IMR-90 (cell line): Measurements from ENCODE around the gene MPRIP. TPM values are rescaled to one million over a fixed set of nuclear protein-coding genes. Genes with fewer than 3 reads are reported as not detected.

Source experiments
- ATAC-seq: fragments of 200-7000 bp; cut with Tn5 transposase; 2 replicates; pipeline ENCODE4 v1.9.1; 2020; ENCODE audit warnings: low read depth, mild to moderate bottlenecking, moderate library complexity
- BruUV-seq: library from RNA; stranded (reverse); fragments of 400-500 nt; replicated peaks from 2 replicates; lab custom pipeline; 2021; lab: Mats Ljungman, UMichigan
- CTCF ChIA-PET: fragments of 300-600 bp; formaldehyde crosslinking; extraction: SDS; loops from one replicate; lab custom pipeline; 2021; ENCODE audit warnings: antibody characterized with exemption; lab: Yijun Ruan, JAX
- POLR2A ChIA-PET: fragments of 300-600 bp; sonication (Branson Sonifier 250); formaldehyde crosslinking; loops from one replicate; lab custom pipeline; 2022; ENCODE audit warnings: antibody characterized with exemption; ENCODE audit not compliant: unreplicated experiment; lab: Charles Lee
- DNase-seq: peaks from one replicate; pipeline ENCODE4 v3.0.0; 2013
- H2AFZ ChIP-seq: replicated peaks from 2 replicates; pipeline ENCODE3; 2013; ENCODE audit warnings: low read length, mild to moderate bottlenecking; ENCODE audit not compliant: poor library complexity
- H2AK5ac ChIP-seq: 2 replicates; pipeline ENCODE4 v1.6.1; 2013; ENCODE audit warnings: low read depth, low read length, inconsistent platforms
- H2AK9ac ChIP-seq: replicated peaks from 2 replicates; pipeline ENCODE3; 2013; ENCODE audit warnings: mild to moderate bottlenecking, low read depth, low read length, moderate library complexity; ENCODE audit not compliant: poor library complexity
- H2BK120ac ChIP-seq: 2 replicates; pipeline ENCODE4 v1.6.1; 2013; ENCODE audit warnings: low read depth, low read length, inconsistent platforms
- H2BK15ac ChIP-seq: 3 replicates; pipeline ENCODE4 v1.6.1; 2013; ENCODE audit warnings: low read depth, low read length, inconsistent platforms
- H2BK20ac ChIP-seq: 2 replicates; pipeline ENCODE4 v1.6.1; 2013; ENCODE audit warnings: low read depth, mild to moderate bottlenecking, inconsistent platforms, low read length, moderate library complexity
- H2BK5ac ChIP-seq: 2 replicates; pipeline ENCODE4 v1.6.1; 2013; ENCODE audit warnings: mild to moderate bottlenecking, low read depth, low read length, inconsistent platforms; ENCODE audit not compliant: poor library complexity, severe bottlenecking
- H3K14ac ChIP-seq: replicated peaks from 2 replicates; pipeline ENCODE4 v1.6.1; 2013; ENCODE audit warnings: low read depth, low read length, inconsistent platforms
- H3K18ac ChIP-seq: 2 replicates; pipeline ENCODE4 v1.6.1; 2013; ENCODE audit warnings: low read depth, low read length, control low read depth
- H3K23ac ChIP-seq: 2 replicates; pipeline ENCODE4 v1.6.1; 2013; ENCODE audit warnings: low read depth, low read length, inconsistent platforms
- H3K27ac ChIP-seq: 2 replicates; pipeline ENCODE4 v1.5.1; 2013; ENCODE audit warnings: mild to moderate bottlenecking, control low read depth, low read length; ENCODE audit not compliant: insufficient read depth
- H3K27me3 ChIP-seq: 2 replicates; pipeline ENCODE4 v1.6.1; 2013; ENCODE audit warnings: low read length; ENCODE audit not compliant: control insufficient read depth, insufficient read depth
- H3K36me3 ChIP-seq: 2 replicates; pipeline ENCODE4 v1.6.1; 2013; ENCODE audit warnings: low read length, mixed read lengths; ENCODE audit not compliant: control insufficient read depth, insufficient read depth
- H3K4ac ChIP-seq: 2 replicates; pipeline ENCODE4 v1.6.1; 2013; ENCODE audit warnings: low read depth, low read length, inconsistent platforms
- H3K4me1 ChIP-seq: 2 replicates; pipeline ENCODE4 v1.6.1; 2013; ENCODE audit warnings: low read length, mixed read lengths; ENCODE audit not compliant: control insufficient read depth, insufficient read depth
- H3K4me2 ChIP-seq: 2 replicates; pipeline ENCODE4 v1.6.1; 2013; ENCODE audit warnings: low read depth, mild to moderate bottlenecking, control low read depth, low read length, moderate library complexity
- H3K4me3 ChIP-seq: 2 replicates; pipeline ENCODE4 v1.5.1; 2013; ENCODE audit warnings: low read depth, mild to moderate bottlenecking, control low read depth, low read length, moderate library complexity; ENCODE audit not compliant: insufficient read depth
- H3K56ac ChIP-seq: 2 replicates; pipeline ENCODE4 v1.6.1; 2013; ENCODE audit warnings: low read length, inconsistent platforms; ENCODE audit not compliant: insufficient read depth; ENCODE audit errors: extremely low read depth
- H3K79me1 ChIP-seq, 2 experiments: 2 replicates each; pipeline ENCODE4 v1.6.1; 2013; ENCODE audit warnings: low read length in 2 of 2, inconsistent platforms in 1 of 2, low read depth in 1 of 2
- H3K9ac ChIP-seq: 2 replicates; pipeline ENCODE4 v1.6.1; 2013; ENCODE audit warnings: low read depth, low read length, control low read depth
- H3K9me1 ChIP-seq: 2 replicates; pipeline ENCODE4 v1.6.1; 2013; ENCODE audit warnings: low read length, inconsistent platforms; ENCODE audit not compliant: insufficient read depth
- H3K9me3 ChIP-seq: 2 replicates; pipeline ENCODE4 v1.6.1; 2013; ENCODE audit warnings: low read length; ENCODE audit not compliant: control insufficient read depth, insufficient read depth
- H4K20me1 ChIP-seq: 2 replicates; pipeline ENCODE4 v1.6.1; 2013; ENCODE audit warnings: low read length, inconsistent platforms; ENCODE audit not compliant: insufficient read depth
- H4K5ac ChIP-seq: 2 replicates; pipeline ENCODE4 v1.6.1; 2013; ENCODE audit warnings: mild to moderate bottlenecking, low read depth, low read length, control low read depth
- H4K8ac ChIP-seq, 2 experiments: 2 replicates each; pipeline ENCODE4 v1.6.1; 2013; ENCODE audit warnings: low read depth in 2 of 2, low read length in 2 of 2, control low read depth in 1 of 2, inconsistent platforms in 1 of 2
- H4K91ac ChIP-seq: 2 replicates; pipeline ENCODE4 v1.6.1; 2013; ENCODE audit warnings: low read depth, low read length, inconsistent platforms; ENCODE audit not compliant: insufficient read depth
- CEBPB ChIP-seq: IDR thresholded peaks from 2 replicates; pipeline ENCODE4 v1.6.1; 2012; ENCODE audit warnings: low read depth, low read length, improper control_type of control experiment
- CHD1 ChIP-seq: IDR thresholded peaks from 2 replicates; pipeline ENCODE4 v1.6.1; 2012; ENCODE audit warnings: low read depth, low read length, improper control_type of control experiment
- ELK1 ChIP-seq: fragments of 150-350 bp; IDR thresholded peaks from 2 replicates; pipeline ENCODE4 v1.6.1; 2016; ENCODE audit warnings: low read depth, mild to moderate bottlenecking, low read length, moderate library complexity, borderline replicate concordance
- FOS ChIP-seq: fragments of 150-350 bp; IDR thresholded peaks from 2 replicates; pipeline ENCODE4 v1.6.1; 2016; ENCODE audit warnings: low read depth, low read length
- MAFK ChIP-seq: IDR thresholded peaks from 2 replicates; pipeline ENCODE4 v1.6.1; 2012; ENCODE audit warnings: low read depth, low read length, improper control_type of control experiment
- MXI1 ChIP-seq: IDR thresholded peaks from 2 replicates; pipeline ENCODE4 v1.6.1; 2012; ENCODE audit warnings: low read depth, mild to moderate bottlenecking, low read length, moderate library complexity, borderline replicate concordance
- NFE2L2 ChIP-seq: fragments of 150-350 bp; IDR thresholded peaks from 2 replicates; pipeline ENCODE4 v1.6.1; 2016; ENCODE audit warnings: low read depth, mild to moderate bottlenecking, low read length
- POLR2A ChIP-seq: IDR thresholded peaks from 2 replicates; pipeline ENCODE4 v1.6.1; 2012; ENCODE audit warnings: mild to moderate bottlenecking, low read depth, low read length
- RAD21 ChIP-seq: IDR thresholded peaks from 2 replicates; pipeline ENCODE4 v1.6.1; 2012; ENCODE audit warnings: low read length, improper control_type of control experiment
- RFX5 ChIP-seq: IDR thresholded peaks from 2 replicates; pipeline ENCODE4 v1.8.0; 2012; ENCODE audit warnings: low read depth, mild to moderate bottlenecking, low read length, moderate library complexity
- SMC3 ChIP-seq: fragments of 150-350 bp; IDR thresholded peaks from 2 replicates; pipeline ENCODE4 v1.6.1; 2016; ENCODE audit warnings: low read depth, mild to moderate bottlenecking, antibody characterized with exemption, low read length, moderate library complexity
- USF2 ChIP-seq: fragments of 150-350 bp; IDR thresholded peaks from 2 replicates; pipeline ENCODE4 v1.6.1; 2017; ENCODE audit warnings: mild to moderate bottlenecking, antibody characterized with exemption, low read length, low read depth
- WGBS, 2 experiments: methylation state at CpG; one replicate each; pipeline versions ENCODE4 v1.1.5 to v1.1.7; 2013; ENCODE audit warnings: missing lambda C conversion rate in 2 of 2; ENCODE audit not compliant: insufficient read length in 1 of 2; ENCODE audit errors: extremely low coverage in 2 of 2; 5-methylcytosine and 5-hydroxymethylcytosine counted together
- dilution Hi-C: fragments of 300-500 bp; cut with HindIII; formaldehyde crosslinking; loops from one replicate; pipeline ENCODE4 v1.14.3; 2018; ENCODE audit warnings: low sequenced_read_pairs; ENCODE audit not compliant: unreplicated experiment
- in situ Hi-C: fragments of 300-500 bp; cut with MboI; formaldehyde crosslinking; loops from 3 replicates; pipeline ENCODE4 v1.14.3; 2019; ENCODE audit warnings: low sequenced_read_pairs, inconsistent platforms, mixed read lengths
- intact Hi-C: fragments of 100-400 bp; cut with micrococcal nuclease; formaldehyde crosslinking; loops from 2 replicates; pipeline ENCODE4 v1.10.0; 2022
- polyA plus RNA-seq, 3 experiments: library from polyadenylated mRNA; depleted of rRNA; stranded (reverse); fragments of >200 nt; gene quantifications; 2 replicates each; pipeline ENCODE4 v1.2.3, GENCODE V29; 2012; ENCODE audit warnings: low replicate concordance in 1 of 3
- total RNA-seq: library from RNA; depleted of rRNA; stranded (reverse); fragments of >200 nt; gene quantifications from 2 replicates; pipeline ENCODE4 v1.2.3, GENCODE V29; 2012
- TF ChIP-seq, protein P1 (sequence below): conservative IDR thresholded peaks from 2 replicates; pipeline ENCODE4 v1.5.1; 2012; ENCODE audit warnings: mild to moderate bottlenecking, low read depth, low read length, improper control_type of control experiment

Gene MPRIP
- total and polyA plus RNA-seq, 2 of the 4 experiments (the other 2 are of a cell fraction): 111 to 149 TPM

- in situ Hi-C loops (no loop called here), dilution Hi-C loops (no loop called here), intact Hi-C loops (no loop called here)
- TF ChIP-seq CEBPB (no peak), CHD1 (no peak), SMC3 (no peak), USF2 (no peak), RFX5 (no peak), MAFK (no peak), NFE2L2 (no peak), MXI1 (no peak), FOS (no peak), RAD21 (no peak), ELK1 (no peak), POLR2A (no peak)
- TF ChIP-seq, protein P1, sequence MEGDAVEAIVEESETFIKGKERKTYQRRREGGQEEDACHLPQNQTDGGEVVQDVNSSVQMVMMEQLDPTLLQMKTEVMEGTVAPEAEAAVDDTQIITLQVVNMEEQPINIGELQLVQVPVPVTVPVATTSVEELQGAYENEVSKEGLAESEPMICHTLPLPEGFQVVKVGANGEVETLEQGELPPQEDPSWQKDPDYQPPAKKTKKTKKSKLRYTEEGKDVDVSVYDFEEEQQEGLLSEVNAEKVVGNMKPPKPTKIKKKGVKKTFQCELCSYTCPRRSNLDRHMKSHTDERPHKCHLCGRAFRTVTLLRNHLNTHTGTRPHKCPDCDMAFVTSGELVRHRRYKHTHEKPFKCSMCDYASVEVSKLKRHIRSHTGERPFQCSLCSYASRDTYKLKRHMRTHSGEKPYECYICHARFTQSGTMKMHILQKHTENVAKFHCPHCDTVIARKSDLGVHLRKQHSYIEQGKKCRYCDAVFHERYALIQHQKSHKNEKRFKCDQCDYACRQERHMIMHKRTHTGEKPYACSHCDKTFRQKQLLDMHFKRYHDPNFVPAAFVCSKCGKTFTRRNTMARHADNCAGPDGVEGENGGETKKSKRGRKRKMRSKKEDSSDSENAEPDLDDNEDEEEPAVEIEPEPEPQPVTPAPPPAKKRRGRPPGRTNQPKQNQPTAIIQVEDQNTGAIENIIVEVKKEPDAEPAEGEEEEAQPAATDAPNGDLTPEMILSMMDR: no peak
- Histone ChIP-seq H3K56ac (no peak overlapping the region), H4K8ac (no peak overlapping the region), H4K5ac (no peak overlapping the region), H3K4me1 (peaks cover 31% of the 10 kb centered on the region), H3K9ac (no peak overlapping the region; the same call in 1 of the 2 replicates), H2BK5ac (no peak overlapping the region), H3K27me3 (no peaks in the 10 kb centered on the region), H3K9me1 (peaks cover 66% of the 10 kb centered on the region), H3K4me3 (no peak overlapping the region), H3K14ac (no peak overlapping the region; the same call in 1 of the 2 replicates), H3K4me2 (no peak overlapping the region), H2AK5ac (no peak overlapping the region), H2BK20ac (no peak overlapping the region), H2AFZ (no peak overlapping the region), H3K36me3 (no peaks in the 10 kb centered on the region), H3K27ac (no peak overlapping the region), H2BK15ac (no peak overlapping the region), H4K20me1 (peaks cover 93% of the 10 kb centered on the region), H4K91ac (no peak overlapping the region), H3K4ac (no peak overlapping the region), H3K79me1 (peaks cover 61 to 94% of the 10 kb centered on the region in 2 experiments), H3K9me3 (no peaks in the 10 kb centered on the region), H2BK120ac (no peak overlapping the region), H3K23ac (0 out of 2 replicates have a peak overlapping the region, but pooled peaks have one; percentile 12), H3K18ac (no peak overlapping the region), H2AK9ac (no peak overlapping the region)
- BruUV-seq: no TSS peak
- ATAC-seq (no peak), DNase-seq (no peak)
- ChIA-PET CTCF (no interaction called here), POLR2A (no interaction called here)
- WGBS, 2 experiments: 83% methylated on average over 5 of the region's 8 CpGs; no CpG with 5 or more reads in 1 of the 2 experiments
Measured at GRCh38 chr17:17121162-17121561, 78.9 kb downstream of the MPRIP start.
